DOHH2 (cell line): ENCODE results near the gene ZIC2.

Experiments used
- CTCF ChIP-seq: fragments of 200-600 bp; sonication (generic); IDR thresholded peaks from one replicate; pipeline ENCODE4 v1.5.1; 2014; ENCODE audit warnings: antibody characterized with exemption, mild to moderate bottlenecking, low read depth, low read length; ENCODE audit not compliant: poor library complexity, severe bottlenecking
- EZH2phosphoT487 ChIP-seq: fragments of 200-600 bp; sonication (generic); IDR thresholded peaks from 2 replicates; pipeline ENCODE4 v1.6.1; 2017; ENCODE audit warnings: borderline replicate concordance, mild to moderate bottlenecking, antibody characterized with exemption, low read length, moderate library complexity, mixed read lengths

GRCh38 chr13:99982036-99982730 is 599 bp downstream of the ZIC2 start:
- TF ChIP-seq CTCF (no peak), EZH2phosphoT487 (no peak)
